GM12891 (cell line): Measurements from ENCODE around the gene PTPN13.

ENCODE experiments used
- PAX5 ChIP-seq: IDR thresholded peaks from 2 replicates; pipeline ENCODE4 v1.6.1; 2011; ENCODE audit warnings: low read length, moderate library complexity, mild to moderate bottlenecking; ENCODE audit not compliant: insufficient read depth, severe bottlenecking
- POLR2A ChIP-seq: IDR thresholded peaks from 2 replicates; pipeline ENCODE4 v1.6.1; 2011; ENCODE audit warnings: low read depth, low read length, control low read depth
- POLR2AphosphoS5 ChIP-seq: IDR thresholded peaks from 2 replicates; pipeline ENCODE4 v1.6.1; 2011; ENCODE audit warnings: low read depth, low read length, control low read depth
- POU2F2 ChIP-seq: IDR thresholded peaks from 2 replicates; pipeline ENCODE4 v1.6.1; 2011; ENCODE audit warnings: low read depth, mild to moderate bottlenecking, control low read depth, low read length, moderate library complexity
- SPI1 ChIP-seq: IDR thresholded peaks from 2 replicates; pipeline ENCODE4 v1.6.1; 2011; ENCODE audit warnings: low read depth, low read length, control low read depth
- TAF1 ChIP-seq: IDR thresholded peaks from 2 replicates; pipeline ENCODE4 v1.6.1; 2011; ENCODE audit warnings: low read depth, low read length, control low read depth

DNA sequence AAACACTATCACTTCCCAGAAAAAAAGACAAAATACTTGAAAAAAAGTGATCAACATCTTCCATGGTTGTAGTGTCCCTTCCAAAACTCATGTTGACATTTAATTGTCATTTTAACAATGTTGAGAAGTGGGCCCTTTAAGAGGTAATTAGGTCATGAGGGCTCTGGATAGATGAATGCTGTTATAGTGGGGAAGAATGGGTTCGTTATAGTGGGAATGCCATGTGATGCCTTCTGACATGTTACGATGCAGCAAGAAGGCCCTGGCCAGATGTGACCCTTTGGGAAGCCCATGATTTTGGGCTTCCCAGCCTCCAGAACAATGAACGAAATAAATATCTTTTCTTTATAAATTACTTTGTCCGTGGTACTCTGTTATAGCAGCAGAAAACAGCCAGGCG lies 259.1 kb downstream of the PTPN13 start:
- TF ChIP-seq POLR2A: no peak
- TF ChIP-seq POLR2AphosphoS5: no peak
- TF ChIP-seq PAX5: no peak
- TF ChIP-seq TAF1: no peak
- no peak for TF ChIP-seq SPI1
- no peak for TF ChIP-seq POU2F2
